Brain microvascular endothelial cell (primary cell): ENCODE results near the gene SETD3.
"Not testable (repeated sequence)": the region's sequence is repeated elsewhere in the genome, so short reads cannot be mapped to it uniquely, and the experiment has no call there.

ENCODE experiments used
- DNase-seq: peaks from one replicate; pipeline ENCODE4 v3.0.0-alpha.2; 2020
- H3K27ac ChIP-seq: fragments of 250-450 bp; sonication (Bioruptor Pico); 2 replicates; pipeline ENCODE4 v1.5.1; 2020; ENCODE audit warnings: mild to moderate bottlenecking, moderate library complexity
- H3K27me3 ChIP-seq: fragments of 250-450 bp; sonication (Bioruptor Pico); replicated peaks from 2 replicates; pipeline ENCODE4 v1.5.1; 2020; ENCODE audit warnings: mild to moderate bottlenecking
- H3K36me3 ChIP-seq: fragments of 250-450 bp; sonication (Bioruptor Pico); replicated peaks from 2 replicates; pipeline ENCODE4 v1.5.1; 2020; ENCODE audit warnings: mild to moderate bottlenecking
- H3K4me3 ChIP-seq: 2 replicates; pipeline ENCODE4 v1.5.1; 2011; ENCODE audit warnings: low read depth, mild to moderate bottlenecking, control low read depth, low read length, moderate library complexity
- in situ Hi-C: cut with HindIII; loops from 2 replicates; pipeline ENCODE4 v1.10.0; 2017; ENCODE audit warnings: low sequenced_read_pairs, low pct_ligation_motif_present
- TF ChIP-seq, protein P1 (sequence below): IDR thresholded peaks from 2 replicates; pipeline ENCODE4 v1.5.1; 2011; ENCODE audit warnings: low read depth, mild to moderate bottlenecking, moderate library complexity, low read length, control low read depth, inconsistent platforms; ENCODE audit errors: missing control alignments

SETD3 gene

GRCh38 chr14:99349721-99350495 is 130.8 kb downstream of the SETD3 start:
- TF ChIP-seq, protein P1, sequence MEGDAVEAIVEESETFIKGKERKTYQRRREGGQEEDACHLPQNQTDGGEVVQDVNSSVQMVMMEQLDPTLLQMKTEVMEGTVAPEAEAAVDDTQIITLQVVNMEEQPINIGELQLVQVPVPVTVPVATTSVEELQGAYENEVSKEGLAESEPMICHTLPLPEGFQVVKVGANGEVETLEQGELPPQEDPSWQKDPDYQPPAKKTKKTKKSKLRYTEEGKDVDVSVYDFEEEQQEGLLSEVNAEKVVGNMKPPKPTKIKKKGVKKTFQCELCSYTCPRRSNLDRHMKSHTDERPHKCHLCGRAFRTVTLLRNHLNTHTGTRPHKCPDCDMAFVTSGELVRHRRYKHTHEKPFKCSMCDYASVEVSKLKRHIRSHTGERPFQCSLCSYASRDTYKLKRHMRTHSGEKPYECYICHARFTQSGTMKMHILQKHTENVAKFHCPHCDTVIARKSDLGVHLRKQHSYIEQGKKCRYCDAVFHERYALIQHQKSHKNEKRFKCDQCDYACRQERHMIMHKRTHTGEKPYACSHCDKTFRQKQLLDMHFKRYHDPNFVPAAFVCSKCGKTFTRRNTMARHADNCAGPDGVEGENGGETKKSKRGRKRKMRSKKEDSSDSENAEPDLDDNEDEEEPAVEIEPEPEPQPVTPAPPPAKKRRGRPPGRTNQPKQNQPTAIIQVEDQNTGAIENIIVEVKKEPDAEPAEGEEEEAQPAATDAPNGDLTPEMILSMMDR, result no peak
- Histone ChIP-seq H3K27me3 (no peaks in the 10 kb centered on the region), H3K27ac (no peak overlapping the region), H3K4me3 (no peak overlapping the region), H3K36me3 (no peaks in the 10 kb centered on the region)
- in situ Hi-C loops, result no loop called here
- no peak for DNase-seq

DNA sequence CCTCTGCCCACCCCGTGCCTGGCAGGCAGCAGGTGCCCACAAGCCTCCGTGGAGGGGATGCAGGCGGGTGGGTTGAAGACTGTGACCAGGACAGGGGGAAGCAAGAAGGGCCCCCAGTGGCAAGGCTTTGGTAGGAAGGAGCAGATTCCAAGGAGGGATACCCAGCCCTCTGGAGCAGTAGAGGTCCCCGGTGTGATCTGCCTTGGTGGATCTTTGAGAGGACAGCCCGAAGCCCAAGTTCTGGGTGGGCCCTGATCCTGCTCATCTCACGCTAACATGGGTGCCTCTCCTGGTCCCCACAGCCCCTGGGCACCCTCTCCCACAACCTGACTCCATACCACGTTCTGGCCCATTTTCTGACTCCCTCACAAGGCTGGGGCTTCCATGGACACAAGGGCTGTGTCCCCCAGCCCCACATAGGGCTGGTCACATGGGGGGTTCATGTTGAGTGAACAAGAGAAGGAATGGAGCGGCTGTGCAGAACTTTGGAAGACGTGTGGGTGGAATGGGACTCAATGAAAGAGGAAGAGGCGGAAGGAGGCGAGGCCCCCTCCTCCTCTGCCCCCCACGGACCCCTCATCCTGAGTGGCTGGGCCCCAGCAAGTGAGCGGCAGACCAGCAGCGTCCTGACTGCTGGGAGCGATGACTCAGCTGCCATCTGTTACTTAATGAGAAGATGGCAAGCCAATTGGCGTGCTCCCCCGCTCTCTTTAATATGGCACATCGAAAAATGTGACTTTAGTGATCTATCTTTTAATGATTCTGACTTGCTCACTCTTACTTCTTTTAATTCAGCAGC is 131.6 kb downstream of the SETD3 start:
- Histone ChIP-seq H3K4me3 (no peak overlapping the region), H3K27me3 (no peaks in the 10 kb centered on the region), H3K27ac (no peak overlapping the region), H3K36me3 (no peaks in the 10 kb centered on the region)
- DNase-seq, result no peak
- TF ChIP-seq, protein P1, result no peak
- in situ Hi-C loops, result no loop called here

GRCh38 chr14:99348231-99348630 is 132.4 kb downstream of the SETD3 start:
- H3K27me3 ChIP-seq, H3K27ac ChIP-seq, H3K4me3 ChIP-seq, DNase-seq, H3K36me3 ChIP-seq, in situ Hi-C loops: not testable (repeated sequence)
